ENCODE measurements around the gene PRKCZ. TPM values are rescaled to one million over a fixed set of nuclear protein-coding genes. Genes with fewer than 3 reads are reported as not detected.

PRKCZ gene
- total RNA-seq, 1 donor from 2014 or later = 37.6 TPM

DNA sequence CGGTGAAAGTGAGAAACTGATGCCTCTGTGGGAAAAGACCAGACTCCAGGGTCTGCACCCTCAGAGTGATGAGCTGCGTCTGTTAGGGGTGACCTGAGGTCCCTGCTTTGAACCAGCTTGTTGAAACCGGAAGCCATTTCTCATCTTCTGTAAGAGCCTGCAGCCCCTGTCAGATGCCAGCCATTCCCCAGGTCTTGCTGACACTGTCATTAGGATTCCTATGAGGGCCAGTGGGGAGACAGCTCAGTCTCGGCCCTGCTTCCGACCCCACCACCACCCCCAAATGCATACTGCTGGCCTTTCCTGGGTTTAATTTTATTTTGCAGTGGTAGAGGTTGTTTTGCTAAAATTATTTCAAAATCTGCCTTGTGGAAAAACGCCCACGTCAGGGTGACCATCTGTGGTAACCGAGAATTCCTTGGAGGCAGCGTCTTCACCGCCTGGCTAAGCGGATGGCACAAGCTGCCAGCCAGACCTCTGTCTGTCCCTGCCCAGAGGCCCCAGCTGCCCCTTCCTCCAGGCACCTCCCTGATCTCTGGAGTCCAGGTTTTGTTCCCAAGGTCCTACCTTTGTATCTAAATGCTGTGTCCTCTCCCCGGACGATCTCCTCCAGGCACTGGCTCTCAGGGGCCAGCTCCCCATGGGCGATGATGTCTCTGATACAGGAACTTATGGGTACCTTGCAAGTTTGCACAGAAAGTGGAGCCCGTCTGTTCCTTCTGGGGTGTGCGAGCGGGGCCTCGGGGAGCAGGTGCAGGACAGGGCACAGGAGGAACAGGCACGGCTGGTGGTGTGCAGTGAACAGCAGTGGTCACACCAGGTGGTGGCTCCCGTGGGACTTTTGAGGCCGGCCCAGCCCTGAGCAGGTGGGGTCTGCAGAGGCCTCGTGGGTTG is 49.9 kb downstream of the PRKCZ start:
- DNase-seq (ENCODE audit: low read depth) = no peak
- Histone ChIP-seq H3K27me3 (ENCODE audit: control insufficient read depth, insufficient read depth, low read length) (no peaks in the 10 kb centered on the region), H3K4me3 (ENCODE audit: low read depth, low read length) (no peak overlapping the region), H3K36me3 (ENCODE audit: control insufficient read depth, insufficient read depth, low read length) (no peaks in the 10 kb centered on the region)
- TF ChIP-seq, protein P1, sequence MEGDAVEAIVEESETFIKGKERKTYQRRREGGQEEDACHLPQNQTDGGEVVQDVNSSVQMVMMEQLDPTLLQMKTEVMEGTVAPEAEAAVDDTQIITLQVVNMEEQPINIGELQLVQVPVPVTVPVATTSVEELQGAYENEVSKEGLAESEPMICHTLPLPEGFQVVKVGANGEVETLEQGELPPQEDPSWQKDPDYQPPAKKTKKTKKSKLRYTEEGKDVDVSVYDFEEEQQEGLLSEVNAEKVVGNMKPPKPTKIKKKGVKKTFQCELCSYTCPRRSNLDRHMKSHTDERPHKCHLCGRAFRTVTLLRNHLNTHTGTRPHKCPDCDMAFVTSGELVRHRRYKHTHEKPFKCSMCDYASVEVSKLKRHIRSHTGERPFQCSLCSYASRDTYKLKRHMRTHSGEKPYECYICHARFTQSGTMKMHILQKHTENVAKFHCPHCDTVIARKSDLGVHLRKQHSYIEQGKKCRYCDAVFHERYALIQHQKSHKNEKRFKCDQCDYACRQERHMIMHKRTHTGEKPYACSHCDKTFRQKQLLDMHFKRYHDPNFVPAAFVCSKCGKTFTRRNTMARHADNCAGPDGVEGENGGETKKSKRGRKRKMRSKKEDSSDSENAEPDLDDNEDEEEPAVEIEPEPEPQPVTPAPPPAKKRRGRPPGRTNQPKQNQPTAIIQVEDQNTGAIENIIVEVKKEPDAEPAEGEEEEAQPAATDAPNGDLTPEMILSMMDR (IDR thresholded peaks at IDR 0.05; ENCODE audit: insufficient read depth, low read length, poor library complexity, severe bottlenecking) = no peak

DNA sequence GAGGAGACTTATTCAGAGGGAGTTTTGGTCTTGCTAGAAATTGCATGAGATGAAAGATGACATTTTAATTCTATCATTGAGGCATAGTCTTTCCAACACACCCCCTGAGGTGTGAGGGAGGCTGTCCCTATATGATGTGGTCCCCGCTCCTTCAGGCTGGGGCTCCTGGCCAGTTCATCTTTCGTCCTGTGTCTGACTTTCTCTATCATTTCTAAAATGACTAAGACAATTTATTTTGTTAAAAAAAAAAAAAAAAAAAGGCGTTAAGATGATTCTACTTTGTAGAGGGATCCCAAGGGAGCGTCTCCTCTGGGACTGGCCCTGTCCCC is 50.5 kb downstream of the PRKCZ start:
- no peak for DNase-seq (ENCODE audit: low read depth)
- Histone ChIP-seq H3K4me3 (ENCODE audit: low read depth, low read length) (no peak overlapping the region), H3K27me3 (ENCODE audit: control insufficient read depth, insufficient read depth, low read length) (no peaks in the 10 kb centered on the region), H3K36me3 (ENCODE audit: control insufficient read depth, insufficient read depth, low read length) (no peaks in the 10 kb centered on the region)
- TF ChIP-seq, protein P1 (IDR thresholded peaks at IDR 0.05; ENCODE audit: insufficient read depth, low read length, poor library complexity, severe bottlenecking) = no peak

DNA sequence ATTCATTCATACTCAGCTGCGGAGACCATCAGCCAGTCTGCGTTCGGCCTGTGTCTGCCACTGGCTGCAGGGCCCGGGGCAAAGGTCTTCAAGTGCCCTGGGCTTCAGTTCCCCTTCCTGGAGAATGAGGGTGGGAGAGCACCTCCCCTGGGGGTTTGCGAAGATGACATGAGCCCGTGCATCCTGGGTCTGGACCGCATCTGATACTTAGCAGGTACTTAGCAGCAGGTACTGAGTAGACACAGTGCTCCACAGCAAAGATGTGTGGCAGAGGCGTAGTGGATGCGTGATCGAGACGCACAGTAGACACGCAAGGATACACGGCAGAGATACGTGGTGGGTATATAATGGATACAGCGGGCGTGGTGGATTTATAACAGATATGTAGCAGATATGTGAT is 51.3 kb downstream of the PRKCZ start:
- TF ChIP-seq, protein P1 (IDR thresholded peaks at IDR 0.05; ENCODE audit: insufficient read depth, low read length, poor library complexity, severe bottlenecking) = no peak
- Histone ChIP-seq H3K27me3 (ENCODE audit: control insufficient read depth, insufficient read depth, low read length) (no peaks in the 10 kb centered on the region), H3K36me3 (ENCODE audit: control insufficient read depth, insufficient read depth, low read length) (no peaks in the 10 kb centered on the region), H3K4me3 (ENCODE audit: low read depth, low read length) (no peak overlapping the region)
- no peak for DNase-seq (ENCODE audit: low read depth)

DNA sequence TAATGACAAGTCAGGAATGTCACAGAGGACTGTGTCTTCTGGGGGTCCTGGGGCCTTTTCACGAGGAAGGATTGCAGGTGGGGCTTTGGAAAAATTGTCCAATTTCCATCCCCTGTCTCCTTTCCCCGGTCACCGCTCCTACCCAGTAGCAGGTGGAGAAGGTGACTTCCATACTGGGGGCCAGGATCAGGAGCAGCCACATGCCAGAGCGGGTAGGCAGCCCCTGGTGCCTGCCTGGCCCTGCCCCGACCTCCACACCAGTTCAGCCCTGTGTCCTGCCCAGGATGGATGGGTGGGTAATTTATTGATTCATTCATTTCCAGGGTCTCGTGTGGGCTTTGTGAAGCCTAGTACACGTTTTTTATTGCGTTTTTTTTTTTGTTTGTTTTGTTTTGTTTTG is 51.7 kb downstream of the PRKCZ start:
- H3K36me3 ChIP-seq (ENCODE audit: control insufficient read depth, insufficient read depth, low read length) = no peaks in the 10 kb centered on the region
- no peak overlapping the region for H3K4me3 ChIP-seq (ENCODE audit: low read depth, low read length)
- TF ChIP-seq, protein P1 (IDR thresholded peaks at IDR 0.05; ENCODE audit: insufficient read depth, low read length, poor library complexity, severe bottlenecking) = no peak
- DNase-seq (ENCODE audit: low read depth) = no peak
- no peaks in the 10 kb centered on the region for H3K27me3 ChIP-seq (ENCODE audit: control insufficient read depth, insufficient read depth, low read length)

DNA sequence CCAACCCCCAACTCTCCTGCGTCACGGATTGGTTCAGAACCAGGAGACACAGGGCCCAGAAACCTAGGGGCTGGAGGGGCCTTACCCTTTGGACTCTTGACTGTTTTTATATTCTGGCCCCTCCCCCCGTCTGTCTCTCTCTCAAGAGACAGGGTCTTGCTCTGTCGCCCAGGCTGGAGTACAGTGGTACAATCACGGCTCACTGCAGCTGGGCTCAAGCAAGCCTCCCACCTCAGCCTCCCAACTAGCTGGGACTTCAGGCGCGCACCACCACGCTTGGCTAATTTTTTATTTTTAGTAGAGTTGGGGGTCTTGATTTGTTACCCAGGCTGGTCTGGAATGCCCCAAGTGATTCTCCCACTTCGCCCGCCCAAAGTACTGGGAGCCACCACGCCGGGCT is 52.5 kb downstream of the PRKCZ start:
- Histone ChIP-seq H3K36me3 (ENCODE audit: control insufficient read depth, insufficient read depth, low read length) (no peaks in the 10 kb centered on the region), H3K4me3 (ENCODE audit: low read depth, low read length) (no peak overlapping the region), H3K27me3 (ENCODE audit: control insufficient read depth, insufficient read depth, low read length) (no peaks in the 10 kb centered on the region)
- TF ChIP-seq, protein P1 (IDR thresholded peaks at IDR 0.05; ENCODE audit: insufficient read depth, low read length, poor library complexity, severe bottlenecking) = no peak
- DNase-seq (ENCODE audit: low read depth) = no peak
